GM21529 (cell line): ENCODE results near the gene VOPP1.
"Not testable (repeated sequence)": the region's sequence is repeated elsewhere in the genome, so short reads cannot be mapped to it uniquely, and the experiment has no call there.

Experiments used
- ATAC-seq: cut with Tn5 transposase; IDR thresholded peaks from one replicate; pipeline ENCODE4 v1.9.1; 2021; ENCODE audit not compliant: unreplicated experiment

Gene VOPP1

GRCh38 chr7:55512635-55513191, 59.6 kb downstream of the VOPP1 start:
- no peak for ATAC-seq

GRCh38 chr7:55510621-55511020, 61.7 kb downstream of the VOPP1 start:
- no peak for ATAC-seq

GRCh38 chr7:55510206-55510605, 62.1 kb downstream of the VOPP1 start:
- not testable (repeated sequence) for ATAC-seq

GRCh38 chr7:55509322-55509721, 63.0 kb downstream of the VOPP1 start:
- peak; percentile 18 for ATAC-seq

GRCh38 chr7:55508221-55509011, 63.9 kb downstream of the VOPP1 start:
- peak; percentile 77 for ATAC-seq

- no peak for ATAC-seq
These were observed 64.6 kb downstream of the VOPP1 start for GRCh38 chr7:55507743-55508142.

- ATAC-seq = no peak
These were observed 67.2 kb downstream of the VOPP1 start for GRCh38 chr7:55504967-55505658.

GRCh38 chr7:55504093-55504859, 68.0 kb downstream of the VOPP1 start:
- ATAC-seq = no peak

- no peak for ATAC-seq
These were observed 69.4 kb downstream of the VOPP1 start for GRCh38 chr7:55502858-55503440.

- ATAC-seq = no peak
These were observed 70.0 kb downstream of the VOPP1 start for GRCh38 chr7:55502124-55502857.

GRCh38 chr7:55501611-55502010, 70.7 kb downstream of the VOPP1 start:
- no peak for ATAC-seq

GRCh38 chr7:55500117-55500756, 72.1 kb downstream of the VOPP1 start:
- no peak for ATAC-seq

GRCh38 chr7:55499591-55499990, 72.7 kb downstream of the VOPP1 start:
- ATAC-seq = no peak

GRCh38 chr7:55498770-55499169, 73.5 kb downstream of the VOPP1 start:
- ATAC-seq = no peak

- ATAC-seq = no peak
These were observed 74.2 kb downstream of the VOPP1 start for GRCh38 chr7:55498142-55498541.

- no peak for ATAC-seq
These were observed 74.8 kb downstream of the VOPP1 start for GRCh38 chr7:55497521-55497920.

- no peak for ATAC-seq
These were observed 75.4 kb downstream of the VOPP1 start for GRCh38 chr7:55496906-55497305.

GRCh38 chr7:55494951-55495350, 77.4 kb downstream of the VOPP1 start:
- ATAC-seq = no peak

- ATAC-seq = no peak
These were observed 78.9 kb downstream of the VOPP1 start for GRCh38 chr7:55493408-55493807.

GRCh38 chr7:55491346-55491745, 81.0 kb downstream of the VOPP1 start:
- ATAC-seq = no peak
